Bone marrow (tissue), 2 donors: ENCODE results near the gene EIF1.

Experiments used
- DNase-seq, 2 donors: peaks; one replicate each; lab custom pipeline; 2025; lab: John Stamatoyannopoulos, UW

The EIF1 gene

DNA sequence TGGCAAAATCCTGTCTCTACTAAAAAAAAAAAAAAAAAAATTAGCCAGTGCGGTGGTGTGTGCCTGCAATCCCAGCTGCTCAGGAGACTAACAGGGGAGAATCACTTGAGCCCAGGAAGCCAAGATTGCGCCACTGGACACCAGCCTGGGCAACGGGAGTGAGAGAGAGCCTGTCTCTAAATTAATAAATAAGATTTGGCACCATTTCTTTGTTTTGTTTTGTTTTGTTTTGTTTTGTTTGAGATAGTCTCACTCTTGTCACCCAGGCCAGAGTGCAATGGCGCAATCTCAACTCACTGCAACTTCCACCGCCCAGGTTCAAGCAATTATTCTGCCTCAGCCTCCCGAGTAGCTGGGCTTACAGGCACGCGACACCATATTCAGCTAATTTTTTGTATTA is 14.0 kb downstream of the EIF1 start:
- DNase-seq: no peak

DNA sequence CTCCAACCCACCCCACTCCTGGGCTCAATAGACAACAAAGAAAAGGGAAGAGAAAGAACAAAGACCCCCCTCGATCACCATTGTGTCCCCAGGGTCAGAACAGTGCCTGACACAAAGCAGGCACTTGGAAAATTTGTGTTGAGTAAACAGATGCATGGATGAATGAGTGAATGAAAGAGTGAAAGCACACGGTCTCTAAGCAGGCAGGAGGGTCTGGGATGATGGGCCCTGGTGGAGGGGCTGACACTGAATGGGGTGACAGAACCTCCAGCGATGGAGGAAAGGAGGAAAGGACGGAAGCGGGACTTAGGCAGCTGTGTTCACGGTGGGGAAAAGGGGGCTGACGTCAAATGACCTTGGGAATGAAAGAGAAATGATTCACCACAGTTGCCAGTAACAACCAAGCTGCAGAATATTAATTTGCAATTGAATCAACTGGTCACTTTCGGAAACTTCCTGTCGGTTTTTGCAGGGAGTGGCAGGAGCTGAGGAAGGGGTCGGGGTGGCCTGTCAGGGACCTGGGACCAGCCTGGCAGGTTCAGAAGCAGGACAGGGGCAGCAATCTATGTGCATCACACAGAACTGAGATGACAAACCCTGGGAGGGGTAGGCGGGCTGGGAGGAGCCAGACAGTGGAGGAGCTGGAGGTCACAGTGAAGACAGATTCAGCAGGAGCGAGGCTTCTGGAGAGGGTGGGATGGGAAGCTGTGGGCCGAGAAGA is 16.7 kb downstream of the EIF1 start:
- DNase-seq: no peak

DNA sequence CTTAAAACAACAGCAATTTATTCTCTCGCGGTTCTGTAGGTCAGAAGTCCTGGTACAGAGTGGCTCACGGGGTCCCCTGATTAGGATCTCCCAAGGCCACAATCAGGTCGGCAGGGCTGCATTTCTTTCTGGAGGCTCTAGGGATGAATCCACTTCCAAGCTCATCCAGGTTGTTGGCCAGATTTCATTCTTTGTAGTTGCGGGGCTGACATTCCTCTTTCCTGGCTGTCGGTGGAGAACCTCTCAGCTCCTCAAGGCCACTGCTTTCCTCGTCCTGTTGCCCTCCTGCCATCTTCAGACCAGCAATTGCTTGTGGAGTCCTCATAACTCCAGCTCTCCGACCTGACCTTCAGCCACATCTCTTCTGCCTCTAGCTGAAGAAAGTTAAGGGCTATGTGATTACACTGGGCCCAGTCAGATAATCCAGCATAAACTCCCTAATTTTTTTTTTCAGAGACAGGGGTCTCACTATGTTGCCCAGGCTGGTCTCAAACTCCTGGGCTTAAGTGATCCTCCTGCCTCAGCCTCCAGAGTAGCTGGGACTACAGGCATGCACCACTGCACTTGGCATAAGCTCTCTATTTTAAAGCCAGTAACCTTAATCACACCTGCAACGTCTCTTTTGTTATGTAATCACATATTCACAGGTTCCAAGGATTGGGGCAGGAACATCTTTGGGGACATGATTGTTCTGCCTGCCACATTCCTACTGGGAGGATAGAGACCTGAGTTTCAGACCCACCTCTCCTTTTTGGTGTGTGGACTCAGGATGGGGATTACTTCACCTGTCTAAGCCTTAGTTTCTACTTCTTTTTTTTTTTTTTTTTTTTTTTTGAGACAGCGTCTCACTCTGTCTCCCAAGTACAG is 19.4 kb downstream of the EIF1 start:
- DNase-seq: no peak

DNA sequence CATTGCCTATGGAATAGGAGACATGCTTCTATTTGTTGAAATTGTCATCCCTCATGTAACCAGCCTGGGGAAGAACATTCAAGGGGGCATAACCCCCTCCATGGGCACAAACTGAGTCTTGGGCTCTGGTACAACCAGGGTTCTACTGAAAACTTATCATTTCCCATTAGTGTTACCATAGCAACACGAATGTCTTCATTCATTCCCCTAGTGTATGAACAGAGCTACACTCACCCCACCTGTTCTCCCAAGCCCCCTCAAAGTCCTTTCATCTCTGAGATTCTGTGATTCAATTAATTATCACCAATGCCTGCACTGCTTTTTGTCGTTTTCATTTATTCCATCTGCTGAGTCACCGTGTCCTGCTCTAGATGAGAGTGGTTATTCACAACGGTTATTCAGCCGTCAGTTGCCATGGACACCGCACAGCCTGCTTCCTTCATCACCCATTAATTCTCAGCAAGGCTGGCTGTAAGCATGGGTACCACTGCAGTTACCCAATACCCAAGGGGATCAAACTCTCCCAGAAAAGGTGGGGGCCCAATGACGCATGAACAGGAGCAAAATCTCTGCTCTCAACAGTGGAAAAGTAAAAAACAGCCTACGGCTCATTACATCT is 21.9 kb downstream of the EIF1 start:
- DNase-seq: no peak

GRCh38 chr17:41711669-41712400 is 23.1 kb downstream of the EIF1 start, which contains the start of gene GAST:
TSS of gene GAST (plus strand) at chr17:41712331. CDS start at chr17:41715437, 3,106 bp downstream.
- DNase-seq: no peak

- no peak for DNase-seq
Observed at GRCh38 chr17:41717408-41718286, 29.0 kb downstream of the EIF1 start.

DNA sequence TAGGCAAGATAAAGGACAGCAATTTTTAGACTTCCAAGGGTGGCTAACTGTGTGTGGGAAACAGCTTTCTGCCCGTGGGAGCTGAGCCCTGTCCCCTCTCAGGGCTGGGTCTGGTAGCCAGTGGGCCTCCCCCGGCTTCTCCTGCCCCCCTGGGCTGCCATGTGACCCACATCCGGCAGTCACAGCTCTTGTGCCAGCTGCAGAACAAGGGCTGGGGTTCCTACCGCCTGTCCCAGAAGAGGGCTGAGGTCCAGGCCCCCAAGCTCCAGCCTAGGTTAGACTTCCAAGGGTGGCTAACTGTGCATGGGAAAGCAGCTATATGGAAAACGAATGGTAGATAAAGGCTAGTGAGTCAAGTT is 29.6 kb downstream of the EIF1 start:
- no peak for DNase-seq

- no peak for DNase-seq
Observed at GRCh38 chr17:41722231-41722630, 33.5 kb downstream of the EIF1 start.

GRCh38 chr17:41723801-41724475 is 35.3 kb downstream of the EIF1 start:
- DNase-seq: no peak

DNA sequence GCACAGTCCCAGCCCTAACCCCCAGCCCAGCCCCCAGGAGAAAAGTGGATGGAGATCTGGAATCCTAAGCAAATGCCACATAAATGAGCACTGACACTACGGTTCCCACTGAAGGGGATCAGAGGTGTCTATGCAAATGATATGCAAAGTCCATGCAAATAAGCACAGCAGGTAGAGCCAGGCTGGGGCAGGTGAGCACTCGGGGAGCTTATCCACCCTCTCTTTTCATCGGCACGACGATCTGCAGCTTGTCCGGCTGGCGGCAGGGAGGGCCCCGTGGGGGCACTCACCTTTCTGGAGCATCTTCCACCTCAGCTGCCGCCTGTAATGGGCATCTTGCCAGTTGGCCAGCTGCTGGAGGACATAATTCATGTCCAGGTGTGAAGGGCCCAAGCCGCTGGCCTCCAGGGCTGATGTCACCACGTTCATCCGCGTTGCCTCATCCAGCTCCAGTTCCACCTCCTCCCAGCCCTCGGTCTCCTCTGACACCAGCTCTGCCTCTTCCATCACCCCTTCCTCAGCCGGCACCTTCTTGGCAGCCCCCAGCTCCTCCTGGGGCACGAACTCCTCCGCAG is 35.9 kb downstream of the EIF1 start:
- DNase-seq: no peak

DNA sequence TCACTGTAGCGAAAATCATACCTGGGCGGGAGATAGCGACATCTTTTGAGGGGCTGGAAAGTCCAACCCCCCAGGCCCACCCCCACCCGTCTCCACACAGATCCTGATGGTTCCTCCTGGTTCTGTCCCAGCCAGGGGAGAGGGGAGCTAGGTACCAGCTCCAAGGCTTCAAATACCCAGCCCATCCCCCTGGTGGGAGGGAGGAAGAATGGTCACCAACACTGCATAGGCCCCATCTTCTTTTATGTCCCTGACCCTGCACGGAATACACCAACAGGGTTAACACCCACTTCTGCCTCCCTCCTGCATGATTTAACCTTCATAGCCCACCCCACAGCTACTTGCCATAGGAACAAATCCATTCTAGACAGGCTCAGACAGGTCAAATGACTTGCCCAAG is 36.4 kb downstream of the EIF1 start:
- no peak for DNase-seq

GRCh38 chr17:41728056-41728455 is 39.4 kb downstream of the EIF1 start:
- no peak for DNase-seq

DNA sequence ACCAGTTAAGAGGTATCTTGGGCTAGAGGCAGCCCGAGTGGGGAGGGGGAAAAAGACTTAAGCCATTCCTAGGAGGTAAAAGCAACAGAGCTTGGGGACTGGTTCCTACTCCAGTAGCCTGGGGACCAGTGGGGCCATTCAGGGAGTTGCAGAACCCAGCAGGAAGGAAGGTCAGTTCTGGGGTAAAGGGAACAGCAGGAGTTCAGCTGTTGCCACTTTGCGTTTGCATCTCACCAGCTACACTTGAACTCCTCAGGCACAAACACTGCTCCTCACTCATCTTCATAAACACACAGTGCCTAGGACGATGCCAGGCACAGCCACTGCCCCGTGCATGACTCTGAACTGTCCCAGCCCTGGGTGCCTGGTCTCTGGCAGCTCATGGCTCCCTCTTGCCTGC is 41.8 kb downstream of the EIF1 start:
- no peak for DNase-seq

- DNase-seq: no peak
Observed at GRCh38 chr17:41731836-41732235, 43.2 kb downstream of the EIF1 start.

DNA sequence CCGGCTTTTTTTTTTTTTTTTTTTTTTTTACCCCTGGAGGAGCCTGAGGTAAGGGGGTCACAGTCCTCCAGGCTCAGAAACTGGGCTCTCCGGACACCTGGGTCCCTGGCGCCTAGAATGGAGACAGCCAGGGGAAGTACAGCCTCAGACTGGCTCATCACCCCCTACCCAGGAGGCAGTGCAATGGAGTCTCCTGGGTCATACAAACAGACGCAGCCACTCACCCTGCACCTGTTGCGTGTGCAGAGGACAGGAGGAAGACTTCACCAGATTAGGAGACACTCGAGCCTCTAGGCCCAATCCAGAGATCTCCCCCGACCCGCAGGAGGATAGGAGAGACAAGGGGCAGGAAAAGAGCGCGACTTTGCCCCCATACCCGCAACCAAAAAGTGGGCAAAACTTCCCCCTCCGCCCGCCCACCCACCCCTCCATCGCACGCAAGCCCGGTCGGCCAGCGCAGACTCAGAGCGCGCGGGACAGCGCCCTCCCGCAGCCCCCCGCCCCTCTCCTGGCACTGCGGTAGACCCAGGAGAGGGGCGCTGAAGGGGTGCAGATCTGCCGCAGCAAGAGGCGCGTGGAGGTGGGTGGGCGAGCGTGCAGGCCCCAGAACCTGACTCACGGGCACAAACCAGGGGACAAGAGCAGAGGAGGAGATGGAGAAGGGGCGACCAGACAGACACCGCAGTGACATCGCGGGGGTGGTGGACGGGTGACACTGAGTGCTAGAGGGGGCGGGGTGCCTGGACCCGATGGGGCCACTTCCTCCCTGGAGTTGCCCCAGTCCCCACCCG is 44.9 kb downstream of the EIF1 start:
- no peak for DNase-seq

GRCh38 chr17:41734139-41734948 is 45.7 kb downstream of the EIF1 start, which contains the start of gene HAP1:
TSS of gene HAP1 (minus strand) at chr17:41734643. CDS start at chr17:41734634, 9 bp downstream.
- no peak for DNase-seq

DNA sequence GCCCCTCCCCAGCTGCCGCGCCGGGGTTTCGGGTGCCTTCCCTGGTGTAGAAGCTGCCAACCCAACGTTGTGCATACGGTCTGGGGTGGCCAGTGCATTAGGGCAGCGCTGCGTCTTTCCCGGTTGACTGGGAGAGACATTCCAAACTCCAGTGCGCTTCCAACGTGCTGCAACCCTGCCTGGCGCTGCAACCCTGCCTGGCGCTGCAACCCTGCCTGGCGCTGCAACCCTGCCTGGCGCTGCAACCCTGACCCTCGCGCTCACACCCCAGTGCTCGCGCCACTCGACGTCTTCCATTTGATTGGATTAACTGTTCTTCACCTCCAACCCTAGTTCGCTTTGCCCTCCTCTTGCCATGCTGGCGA is 46.2 kb downstream of the EIF1 start:
- no peak for DNase-seq

DNA sequence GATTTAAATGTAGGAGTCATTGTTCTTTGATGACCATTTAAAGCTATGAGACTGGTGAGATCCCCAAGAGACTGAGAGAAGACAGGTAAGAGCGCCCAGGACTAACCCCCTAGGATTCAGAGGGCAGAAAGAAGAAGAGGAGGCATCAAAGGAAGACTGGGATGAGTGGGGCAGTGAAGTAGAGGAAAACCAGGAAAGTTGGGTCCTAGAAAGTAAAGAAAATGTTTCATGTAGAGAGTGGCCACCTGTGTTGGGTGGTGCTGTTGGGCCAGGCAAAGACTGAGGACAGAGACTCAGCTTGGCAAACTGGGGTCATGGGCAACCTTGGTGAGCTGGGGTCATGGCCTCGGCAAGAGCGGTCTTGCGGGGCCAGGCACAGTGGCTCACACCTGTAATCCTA is 47.1 kb downstream of the EIF1 start:
- no peak for DNase-seq
